Progenitor cell of endocrine pancreas (in vitro differentiated cells): ENCODE data around the gene RNF223. TPM values are rescaled to one million over a fixed set of nuclear protein-coding genes. Genes with fewer than 3 reads are reported as not detected.
"Not testable (repeated sequence)": the region's sequence is repeated elsewhere in the genome, so short reads cannot be mapped to it uniquely, and the experiment has no call there.

Experiments used
- DNase-seq: peaks from one replicate; pipeline ENCODE4 v3.0.0; 2021; ENCODE audit warnings: low spot score; ENCODE audit not compliant: unreplicated experiment
- H3K27ac Mint-ChIP-seq: 2 replicates; pipeline ENCODE4 v1.8.0; 2021; ENCODE audit warnings: mild to moderate bottlenecking, moderate library complexity, mixed read lengths
- H3K27me3 Mint-ChIP-seq: 2 replicates; pipeline ENCODE4 v1.8.0; 2021; ENCODE audit warnings: mixed read lengths
- H3K36me3 Mint-ChIP-seq: 2 replicates; pipeline ENCODE4 v1.8.0; 2022; ENCODE audit warnings: mixed read lengths; ENCODE audit not compliant: insufficient read depth
- H3K4me1 Mint-ChIP-seq: 2 replicates; pipeline ENCODE4 v1.8.0; 2021; ENCODE audit warnings: low read depth, mixed read lengths
- H3K4me3 Mint-ChIP-seq: 2 replicates; pipeline ENCODE4 v1.8.0; 2021; ENCODE audit warnings: low read depth, mild to moderate bottlenecking, moderate library complexity, mixed read lengths
- H3K9me3 Mint-ChIP-seq: 2 replicates; pipeline ENCODE4 v1.8.0; 2021; ENCODE audit warnings: low read depth, mixed read lengths
- CTCF ChIP-seq: fragments of 200-600 bp; sonication (generic); IDR thresholded peaks from one replicate; pipeline ENCODE4 v1.5.0; 2021; ENCODE audit warnings: antibody characterized with exemption, mild to moderate bottlenecking; ENCODE audit not compliant: unreplicated experiment
- total RNA-seq: library from RNA; stranded (reverse); gene quantifications from 2 replicates; pipeline ENCODE4 v1.2.1, GENCODE V29; 2021

The RNF223 gene
- total RNA-seq, 1 donor from 2014 or later: not detected

- H3K27ac Mint-ChIP-seq: no peak overlapping the region
- no peaks in the 10 kb centered on the region for H3K9me3 Mint-ChIP-seq
- H3K27me3 Mint-ChIP-seq: peaks cover 21% of the 10 kb centered on the region
- H3K4me3 Mint-ChIP-seq: no peak overlapping the region
- no peak for DNase-seq
- no peaks in the 10 kb centered on the region for H3K36me3 Mint-ChIP-seq
- no peak for TF ChIP-seq CTCF
- peaks cover 1% of the 10 kb centered on the region for H3K4me1 Mint-ChIP-seq
These were observed 7.5 kb downstream of the RNF223 start for GRCh38 chr1:1066403-1067283.

GRCh38 chr1:1065940-1066304, 8.2 kb downstream of the RNF223 start:
- not testable (repeated sequence) for H3K36me3 Mint-ChIP-seq, H3K4me3 Mint-ChIP-seq, H3K27ac Mint-ChIP-seq, H3K4me1 Mint-ChIP-seq, DNase-seq, H3K9me3 Mint-ChIP-seq
- H3K27me3 Mint-ChIP-seq: peaks cover 28% of the 10 kb centered on the region

- H3K4me1 Mint-ChIP-seq: peaks cover 1% of the 10 kb centered on the region
- peaks cover 32% of the 10 kb centered on the region for H3K27me3 Mint-ChIP-seq
- no peak for TF ChIP-seq CTCF
- no peak for DNase-seq
- H3K9me3 Mint-ChIP-seq: no peaks in the 10 kb centered on the region
- H3K36me3 Mint-ChIP-seq: no peaks in the 10 kb centered on the region
- H3K27ac Mint-ChIP-seq: no peak overlapping the region
- H3K4me3 Mint-ChIP-seq: no peak overlapping the region
These were observed 8.7 kb downstream of the RNF223 start for GRCh38 chr1:1065265-1065939.

GRCh38 chr1:1063945-1064831, 9.9 kb downstream of the RNF223 start:
- peaks cover 1% of the 10 kb centered on the region for H3K4me1 Mint-ChIP-seq
- no peaks in the 10 kb centered on the region for H3K9me3 Mint-ChIP-seq
- H3K4me3 Mint-ChIP-seq: no peak overlapping the region
- peak; percentile 93 for TF ChIP-seq CTCF
- no peaks in the 10 kb centered on the region for H3K36me3 Mint-ChIP-seq
- DNase-seq: peak; percentile 57
- no peak overlapping the region for H3K27ac Mint-ChIP-seq
- peaks cover 35% of the 10 kb centered on the region for H3K27me3 Mint-ChIP-seq

GRCh38 chr1:1063261-1063944, 10.7 kb downstream of the RNF223 start:
- Mint-ChIP-seq H3K27ac (no peak overlapping the region), H3K4me3 (no peak overlapping the region), H3K9me3 (no peaks in the 10 kb centered on the region), H3K27me3 (peaks cover 41% of the 10 kb centered on the region), H3K4me1 (peaks cover 3% of the 10 kb centered on the region), H3K36me3 (no peaks in the 10 kb centered on the region)
- DNase-seq: no peak
- no peak for TF ChIP-seq CTCF
